ENCODE measurements around the gene IFITM2. TPM values are rescaled to one million over a fixed set of nuclear protein-coding genes. Genes with fewer than 3 reads are reported as not detected.

Gene IFITM2
- total and polyA plus RNA-seq, 2 of the 4 experiments (the other 2 are of a cell fraction) = 31.2 to 564 TPM

DNA sequence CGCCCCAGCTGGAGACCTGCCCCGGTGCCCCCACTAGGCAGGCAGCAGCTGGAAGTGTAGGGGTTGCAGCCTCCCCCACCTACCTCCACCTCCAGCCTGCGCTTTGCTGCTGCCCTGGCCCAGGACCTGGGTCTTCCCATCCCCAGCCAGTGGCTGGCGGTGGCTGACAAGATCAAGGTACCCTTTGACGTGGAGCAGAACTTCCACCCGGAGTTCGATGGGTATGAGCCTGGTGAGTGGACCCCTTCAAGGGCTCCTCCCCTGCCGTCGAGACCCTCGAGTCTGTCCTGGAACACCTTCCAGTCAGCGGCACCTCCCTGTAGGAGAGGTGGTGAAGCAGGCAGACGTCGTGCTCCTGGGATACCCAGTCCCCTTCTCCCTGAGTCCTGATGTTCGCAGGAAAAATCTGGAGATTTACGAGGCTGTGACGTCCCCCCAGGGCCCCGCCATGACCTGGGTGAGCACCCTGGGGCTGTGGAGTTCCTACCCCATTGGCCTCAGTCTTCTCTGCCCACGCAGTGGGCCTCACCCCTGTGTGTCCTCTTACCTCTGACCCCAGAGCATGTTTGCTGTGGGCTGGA lies 14.3 kb upstream of the IFITM2 start:
- H2BK20ac ChIP-seq (ENCODE audit: low read depth, low read length) = no peak overlapping the region
- H2BK5ac ChIP-seq (ENCODE audit: low read depth, low read length, poor library complexity, severe bottlenecking) = no peak overlapping the region
- H3K4me1 ChIP-seq (ENCODE audit: control insufficient read depth, insufficient read depth, low read length) = peaks cover 2% of the 10 kb centered on the region; the same call in 1 of the 2 replicates
- no peak overlapping the region for H3K23ac ChIP-seq (ENCODE audit: low read depth, low read length)
- intact Hi-C loops (cut with micrococcal nuclease) (no loop called here), dilution Hi-C loops (cut with HindIII; ENCODE audit: low sequenced_read_pairs, unreplicated experiment) (no loop called here), in situ Hi-C loops (cut with MboI; ENCODE audit: low sequenced_read_pairs) (no loop called here)
- H3K9ac ChIP-seq (ENCODE audit: low read depth, low read length) = no peak overlapping the region
- no peak overlapping the region for H2BK120ac ChIP-seq (ENCODE audit: low read depth, low read length)
- peaks cover 0 to 7% of the 10 kb centered on the region in 2 experiments; a peak in 3 of 4 replicates for H3K79me1 ChIP-seq (ENCODE audit: low read depth in 1 of 2, low read length in 2 of 2)
- ATAC-seq (ENCODE audit: low read depth) (no peak), DNase-seq (no peak)
- no peaks in the 10 kb centered on the region for H3K9me3 ChIP-seq (ENCODE audit: control insufficient read depth, insufficient read depth, low read length)
- no peak overlapping the region for H4K91ac ChIP-seq (ENCODE audit: insufficient read depth, low read depth, low read length)
- H2BK15ac ChIP-seq (ENCODE audit: low read depth, low read length) = no peak overlapping the region
- no peak overlapping the region for H3K18ac ChIP-seq (ENCODE audit: low read depth, low read length)
- no peak overlapping the region for H3K4me3 ChIP-seq (ENCODE audit: insufficient read depth, low read depth, low read length)
- POLR2A ChIA-PET (ENCODE audit: unreplicated experiment) = no interaction called here
- peaks cover under 1% of the 10 kb centered on the region; the same call in 1 of the 2 replicates for H3K27me3 ChIP-seq (ENCODE audit: control insufficient read depth, insufficient read depth, low read length)
- H2AFZ ChIP-seq (replicated peaks; ENCODE audit: low read length, poor library complexity) = no peak overlapping the region
- H3K9me1 ChIP-seq (ENCODE audit: insufficient read depth, low read length) = no peaks in the 10 kb centered on the region
- BruUV-seq (replicated peaks) = no TSS peak
- no peak overlapping the region for H4K5ac ChIP-seq (ENCODE audit: low read depth, low read length)
- no peak overlapping the region for H3K56ac ChIP-seq (ENCODE audit: extremely low read depth, insufficient read depth, low read length)
- H4K20me1 ChIP-seq (ENCODE audit: insufficient read depth, low read length) = no peaks in the 10 kb centered on the region
- no peak overlapping the region for H3K4me2 ChIP-seq (ENCODE audit: low read depth, low read length)
- TF ChIP-seq MAFK (IDR thresholded peaks at IDR 0.05; ENCODE audit: low read depth, low read length) (no peak), RAD21 (IDR thresholded peaks at IDR 0.05; ENCODE audit: low read length) (no peak), POLR2A (IDR thresholded peaks at IDR 0.05; ENCODE audit: low read depth, low read length) (no peak), CHD1 (IDR thresholded peaks at IDR 0.05; ENCODE audit: low read depth, low read length) (no peak), SMC3 (IDR thresholded peaks at IDR 0.05; ENCODE audit: low read depth, low read length) (no peak), MAZ (IDR thresholded peaks at IDR 0.05; ENCODE audit: borderline replicate concordance, low read depth, low read length) (no peak), FOS (IDR thresholded peaks at IDR 0.05; ENCODE audit: low read depth, low read length) (no peak), NFE2L2 (IDR thresholded peaks at IDR 0.05; ENCODE audit: low read depth, low read length) (no peak), CEBPB (IDR thresholded peaks at IDR 0.05; ENCODE audit: low read depth, low read length) (no peak), RFX5 (IDR thresholded peaks at IDR 0.05; ENCODE audit: low read depth, low read length) (no peak), BHLHE40 (IDR thresholded peaks at IDR 0.05; ENCODE audit: low read depth, low read length) (no peak), MXI1 (IDR thresholded peaks at IDR 0.05; ENCODE audit: borderline replicate concordance, low read depth, low read length) (no peak), RCOR1 (IDR thresholded peaks at IDR 0.05; ENCODE audit: insufficient replicate concordance, low read length) (no peak)
- TF ChIP-seq, protein P1, sequence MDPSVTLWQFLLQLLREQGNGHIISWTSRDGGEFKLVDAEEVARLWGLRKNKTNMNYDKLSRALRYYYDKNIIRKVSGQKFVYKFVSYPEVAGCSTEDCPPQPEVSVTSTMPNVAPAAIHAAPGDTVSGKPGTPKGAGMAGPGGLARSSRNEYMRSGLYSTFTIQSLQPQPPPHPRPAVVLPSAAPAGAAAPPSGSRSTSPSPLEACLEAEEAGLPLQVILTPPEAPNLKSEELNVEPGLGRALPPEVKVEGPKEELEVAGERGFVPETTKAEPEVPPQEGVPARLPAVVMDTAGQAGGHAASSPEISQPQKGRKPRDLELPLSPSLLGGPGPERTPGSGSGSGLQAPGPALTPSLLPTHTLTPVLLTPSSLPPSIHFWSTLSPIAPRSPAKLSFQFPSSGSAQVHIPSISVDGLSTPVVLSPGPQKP (IDR thresholded peaks at IDR 0.05; ENCODE audit: borderline replicate concordance, low read depth, low read length) = no peak
- TF ChIP-seq, protein P2, sequence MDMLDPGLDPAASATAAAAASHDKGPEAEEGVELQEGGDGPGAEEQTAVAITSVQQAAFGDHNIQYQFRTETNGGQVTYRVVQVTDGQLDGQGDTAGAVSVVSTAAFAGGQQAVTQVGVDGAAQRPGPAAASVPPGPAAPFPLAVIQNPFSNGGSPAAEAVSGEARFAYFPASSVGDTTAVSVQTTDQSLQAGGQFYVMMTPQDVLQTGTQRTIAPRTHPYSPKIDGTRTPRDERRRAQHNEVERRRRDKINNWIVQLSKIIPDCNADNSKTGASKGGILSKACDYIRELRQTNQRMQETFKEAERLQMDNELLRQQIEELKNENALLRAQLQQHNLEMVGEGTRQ (IDR thresholded peaks at IDR 0.05; ENCODE audit: low read depth, low read length) = no peak
- TF ChIP-seq, protein P3, sequence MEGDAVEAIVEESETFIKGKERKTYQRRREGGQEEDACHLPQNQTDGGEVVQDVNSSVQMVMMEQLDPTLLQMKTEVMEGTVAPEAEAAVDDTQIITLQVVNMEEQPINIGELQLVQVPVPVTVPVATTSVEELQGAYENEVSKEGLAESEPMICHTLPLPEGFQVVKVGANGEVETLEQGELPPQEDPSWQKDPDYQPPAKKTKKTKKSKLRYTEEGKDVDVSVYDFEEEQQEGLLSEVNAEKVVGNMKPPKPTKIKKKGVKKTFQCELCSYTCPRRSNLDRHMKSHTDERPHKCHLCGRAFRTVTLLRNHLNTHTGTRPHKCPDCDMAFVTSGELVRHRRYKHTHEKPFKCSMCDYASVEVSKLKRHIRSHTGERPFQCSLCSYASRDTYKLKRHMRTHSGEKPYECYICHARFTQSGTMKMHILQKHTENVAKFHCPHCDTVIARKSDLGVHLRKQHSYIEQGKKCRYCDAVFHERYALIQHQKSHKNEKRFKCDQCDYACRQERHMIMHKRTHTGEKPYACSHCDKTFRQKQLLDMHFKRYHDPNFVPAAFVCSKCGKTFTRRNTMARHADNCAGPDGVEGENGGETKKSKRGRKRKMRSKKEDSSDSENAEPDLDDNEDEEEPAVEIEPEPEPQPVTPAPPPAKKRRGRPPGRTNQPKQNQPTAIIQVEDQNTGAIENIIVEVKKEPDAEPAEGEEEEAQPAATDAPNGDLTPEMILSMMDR (conservative IDR thresholded peaks at IDR 0.05; ENCODE audit: low read depth, low read length) = no peak
- H2AK9ac ChIP-seq (replicated peaks; ENCODE audit: low read depth, low read length, poor library complexity) = no peak overlapping the region
- CTCF ChIA-PET = no interaction called here
- H3K27ac ChIP-seq (ENCODE audit: insufficient read depth, low read length) = no peak overlapping the region
- WGBS, 2 experiments (ENCODE audit: extremely low coverage in 2 of 2, insufficient read length in 1 of 2) = 100% methylated on average over 2 of the region's 18 CpGs; no CpG with 5 or more reads in 1 of the 2 experiments
- H2AK5ac ChIP-seq (ENCODE audit: low read depth, low read length) = no peak overlapping the region
- no peak overlapping the region for H3K14ac ChIP-seq (replicated peaks; ENCODE audit: low read depth, low read length)
- no peak overlapping the region for H4K8ac ChIP-seq (ENCODE audit: low read depth in 2 of 2, low read length in 2 of 2)
- peaks cover 19% of the 10 kb centered on the region for H3K36me3 ChIP-seq (ENCODE audit: control insufficient read depth, insufficient read depth, low read length)
- no peak overlapping the region for H3K4ac ChIP-seq (ENCODE audit: low read depth, low read length)

Data from IMR-90 (cell line).